Subcutaneous adipose tissue (tissue), 4 donors: ENCODE measurements around the gene IFI27L2. TPM values are rescaled to one million over a fixed set of nuclear protein-coding genes. Genes with fewer than 3 reads are reported as not detected.

Source experiments
- CTCF ChIP-seq: fragments of 450-650 bp; IDR thresholded peaks from one replicate; pipeline ENCODE4 v1.5.1; 2016; ENCODE audit warnings: low read depth, mild to moderate bottlenecking, control low read depth, antibody characterized with exemption, moderate library complexity
- total RNA-seq, 4 donors: library from RNA; depleted of rRNA; stranded (reverse); fragments of >200 nt; gene quantifications; one replicate each; pipeline ENCODE4 v1.1.0, GENCODE V29; 2016

The IFI27L2 gene
- total RNA-seq, 4 donors from 2014 or later = 20.7 to 102 (median 85.3) TPM

GRCh38 chr14:94127330-94127729 lies 2.1 kb downstream of the IFI27L2 start:
- TF ChIP-seq CTCF = no peak

- TF ChIP-seq CTCF = no peak
Observed at GRCh38 chr14:94126800-94127199, 2.6 kb downstream of the IFI27L2 start.

- no peak for TF ChIP-seq CTCF
Observed at GRCh38 chr14:94126419-94126677, 3.1 kb downstream of the IFI27L2 start.

- no peak for TF ChIP-seq CTCF
Observed at GRCh38 chr14:94125659-94126418, 3.6 kb downstream of the IFI27L2 start.

- TF ChIP-seq CTCF = no peak
Observed at GRCh38 chr14:94124582-94125377, 4.6 kb downstream of the IFI27L2 start.

- no peak for TF ChIP-seq CTCF
Observed at GRCh38 chr14:94123868-94124267, 5.5 kb downstream of the IFI27L2 start.

GRCh38 chr14:94123296-94123695 lies 6.1 kb downstream of the IFI27L2 start:
- no peak for TF ChIP-seq CTCF
